HG03565 (cell line): ENCODE results near the gene HIVEP3.
"Not testable (repeated sequence)": the region's sequence is repeated elsewhere in the genome, so short reads cannot be mapped to it uniquely, and the experiment has no call there.

Source experiments
- ATAC-seq: cut with Tn5 transposase; IDR thresholded peaks from one replicate; pipeline ENCODE4 v1.9.1; 2021; ENCODE audit warnings: mild to moderate bottlenecking, moderate library complexity; ENCODE audit not compliant: unreplicated experiment

The HIVEP3 gene

GRCh38 chr1:41918450-41919043 is at the start of gene HIVEP3:
TSS of gene HIVEP3 (minus strand) at chr1:41918922.
- no peak for ATAC-seq

GRCh38 chr1:41964400-41964799 is 45.7 kb upstream of the HIVEP3 start:
- ATAC-seq: no peak

- ATAC-seq: no peak
These were observed 44.9 kb upstream of the HIVEP3 start for GRCh38 chr1:41963636-41964035.

GRCh38 chr1:41958015-41958673 is 39.4 kb upstream of the HIVEP3 start:
- ATAC-seq: no peak

- no peak for ATAC-seq
These were observed 38.8 kb upstream of the HIVEP3 start for GRCh38 chr1:41957568-41957967.

GRCh38 chr1:41955461-41956159 is 36.9 kb upstream of the HIVEP3 start:
- peak; percentile 62 for ATAC-seq

GRCh38 chr1:41954533-41954944 is 35.8 kb upstream of the HIVEP3 start:
- no peak for ATAC-seq

- no peak for ATAC-seq
These were observed 34.6 kb upstream of the HIVEP3 start for GRCh38 chr1:41953291-41953690.

GRCh38 chr1:41952208-41952607 is 33.5 kb upstream of the HIVEP3 start:
- ATAC-seq: no peak

- not testable (repeated sequence) for ATAC-seq
These were observed 32.8 kb upstream of the HIVEP3 start for GRCh38 chr1:41951492-41951891.

GRCh38 chr1:41950820-41951219 is 32.1 kb upstream of the HIVEP3 start:
- no peak for ATAC-seq

GRCh38 chr1:41945946-41946345 is 27.2 kb upstream of the HIVEP3 start:
- ATAC-seq: not testable (repeated sequence)

GRCh38 chr1:41943717-41944116 is 25.0 kb upstream of the HIVEP3 start:
- no peak for ATAC-seq

GRCh38 chr1:41942278-41942677 is 23.6 kb upstream of the HIVEP3 start:
- no peak for ATAC-seq

GRCh38 chr1:41941381-41941780 is 22.7 kb upstream of the HIVEP3 start:
- ATAC-seq: no peak

GRCh38 chr1:41939194-41939593 is 20.5 kb upstream of the HIVEP3 start:
- ATAC-seq: no peak

GRCh38 chr1:41936107-41936506 is 17.4 kb upstream of the HIVEP3 start:
- no peak for ATAC-seq

- no peak for ATAC-seq
These were observed 16.5 kb upstream of the HIVEP3 start for GRCh38 chr1:41935226-41935625.

GRCh38 chr1:41933106-41933505 is 14.4 kb upstream of the HIVEP3 start:
- ATAC-seq: no peak

- ATAC-seq: no peak
These were observed 12.9 kb upstream of the HIVEP3 start for GRCh38 chr1:41931578-41931977.

- ATAC-seq: no peak
These were observed 8.4 kb upstream of the HIVEP3 start for GRCh38 chr1:41927118-41927517.

GRCh38 chr1:41925712-41926111 is 7.0 kb upstream of the HIVEP3 start:
- no peak for ATAC-seq
